GM21423 (cell line): ENCODE measurements around the gene TJP1.
"Not testable (repeated sequence)": the region's sequence is repeated elsewhere in the genome, so short reads cannot be mapped to it uniquely, and the experiment has no call there.

Experiments used
- ATAC-seq: cut with Tn5 transposase; IDR thresholded peaks from one replicate; pipeline ENCODE4 v1.9.1; 2021; ENCODE audit warnings: mild to moderate bottlenecking, moderate library complexity; ENCODE audit not compliant: unreplicated experiment

Gene TJP1

GRCh38 chr15:29800491-29801366 lies 21.5 kb downstream of the TJP1 start:
- ATAC-seq: no peak

- no peak for ATAC-seq
Measured at GRCh38 chr15:29799859-29800258, 22.4 kb downstream of the TJP1 start.

- ATAC-seq: no peak
Measured at GRCh38 chr15:29795610-29796009, 26.7 kb downstream of the TJP1 start.

- ATAC-seq: no peak
Measured at GRCh38 chr15:29792426-29793159, 29.7 kb downstream of the TJP1 start.

- no peak for ATAC-seq
Measured at GRCh38 chr15:29790607-29791006, 31.7 kb downstream of the TJP1 start.

DNA sequence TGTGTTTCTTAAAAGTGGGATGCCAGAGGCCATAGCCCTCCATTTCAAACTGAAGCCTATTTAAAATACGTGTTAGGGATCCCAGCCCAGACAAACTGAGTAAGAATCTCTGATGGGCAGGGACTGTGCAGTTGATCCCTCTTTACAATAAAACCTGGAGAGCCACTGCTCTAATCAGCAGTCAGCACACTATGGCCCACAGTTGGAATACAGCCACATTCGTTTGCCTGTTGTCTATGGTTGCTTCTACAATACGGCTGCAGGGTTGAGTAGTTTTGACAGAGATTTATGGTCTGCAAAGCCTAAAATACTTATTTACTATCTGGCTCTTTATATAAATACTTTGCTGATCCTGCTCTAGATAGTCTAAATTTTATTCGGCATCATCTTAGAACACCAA lies 32.4 kb downstream of the TJP1 start:
- ATAC-seq: no peak

GRCh38 chr15:29788433-29789034 lies 33.7 kb downstream of the TJP1 start:
- no peak for ATAC-seq

GRCh38 chr15:29787767-29788166 lies 34.5 kb downstream of the TJP1 start:
- no peak for ATAC-seq

DNA sequence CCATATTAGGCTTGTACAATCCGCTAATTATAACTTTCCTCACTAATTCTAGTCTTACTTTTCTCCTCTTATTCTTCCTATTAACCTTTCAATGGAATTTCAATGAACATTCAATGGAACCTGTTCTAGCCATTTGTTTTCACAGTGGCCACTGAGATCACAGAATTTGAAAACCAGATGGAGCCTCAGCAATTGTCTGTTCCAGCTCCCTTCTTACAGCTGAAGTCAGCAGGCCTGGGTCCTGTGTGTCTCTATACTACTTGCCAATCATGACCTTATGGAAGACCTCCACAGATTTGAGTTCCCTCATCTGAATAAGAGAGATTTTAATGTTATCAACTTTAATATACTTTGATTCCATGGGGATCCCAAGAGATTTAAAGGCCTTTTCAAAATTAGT lies 36.6 kb downstream of the TJP1 start:
- ATAC-seq: no peak

DNA sequence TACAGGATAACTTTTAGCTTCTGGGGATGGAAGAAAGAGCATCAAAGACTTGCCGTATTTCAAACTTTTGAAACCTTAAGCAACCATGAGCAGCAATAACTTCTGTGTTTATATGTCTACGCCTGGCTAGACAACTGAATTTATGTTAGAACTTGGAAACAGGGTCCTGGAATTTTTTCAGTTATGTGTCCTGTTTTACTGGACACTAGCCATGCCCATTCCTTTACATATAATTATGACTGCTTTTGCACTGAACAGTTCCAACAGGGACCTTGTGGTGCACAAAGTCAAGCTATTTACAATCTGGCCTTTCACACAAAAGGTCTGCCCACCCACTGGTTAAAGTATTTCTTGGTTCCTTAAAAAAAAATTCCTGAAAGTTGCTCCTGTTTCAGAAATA lies 37.1 kb downstream of the TJP1 start:
- no peak for ATAC-seq

DNA sequence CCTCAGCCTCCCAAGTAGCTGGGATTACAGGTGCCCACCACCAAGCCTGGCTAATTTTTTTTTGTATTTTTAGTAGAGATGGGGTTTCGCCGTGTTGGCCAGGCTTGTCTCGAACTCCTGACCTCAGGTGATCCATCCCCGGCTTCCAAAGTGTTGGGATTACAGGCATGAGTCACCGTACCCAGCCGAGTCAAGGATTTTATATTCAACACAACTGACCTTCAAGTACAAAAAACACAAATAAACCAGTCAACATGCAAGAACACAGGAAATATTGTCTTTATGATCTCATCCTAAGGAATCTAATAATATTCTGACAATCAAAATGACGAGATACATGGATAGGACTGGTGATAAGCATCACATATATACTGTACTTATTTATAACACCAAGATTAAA lies 37.9 kb downstream of the TJP1 start:
- ATAC-seq: no peak

DNA sequence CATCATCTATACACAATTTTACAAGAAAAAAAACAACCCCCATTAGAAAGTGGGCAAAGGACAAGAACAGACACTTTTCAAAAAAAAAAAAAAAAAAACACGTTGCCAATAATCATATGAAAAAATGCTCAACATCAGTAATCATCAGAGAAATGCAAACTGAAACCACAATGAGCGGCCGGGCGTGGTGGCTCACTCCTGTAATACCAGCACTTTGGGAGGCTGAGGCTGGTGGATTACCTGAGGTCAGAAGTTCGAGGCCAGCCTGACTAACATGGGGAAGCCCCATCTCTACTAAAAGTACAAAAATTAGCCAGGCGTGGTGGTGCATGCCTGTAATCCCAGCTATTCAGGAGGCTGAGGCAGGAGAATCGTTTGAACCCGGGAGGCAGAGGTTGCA lies 39.5 kb downstream of the TJP1 start:
- ATAC-seq: not testable (repeated sequence)

DNA sequence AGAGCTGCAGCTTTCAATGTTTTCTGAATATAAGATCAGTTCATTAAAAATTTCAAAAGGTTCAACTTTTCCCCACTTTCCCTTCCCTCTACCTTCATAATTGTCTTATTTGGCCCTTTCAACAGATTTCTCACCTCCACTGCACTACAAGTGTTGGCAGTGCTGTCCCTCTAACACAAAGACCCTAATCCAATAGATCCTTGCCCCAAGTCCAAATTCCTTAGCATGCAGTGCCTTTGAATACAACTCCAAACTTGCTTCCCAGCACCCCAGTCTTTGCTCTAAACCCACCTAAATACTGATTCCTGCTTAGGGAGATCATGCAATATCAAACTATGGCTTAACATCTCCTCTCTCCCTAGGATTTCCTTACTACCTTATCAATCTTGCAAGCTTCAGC lies 43.9 kb downstream of the TJP1 start:
- ATAC-seq: no peak

GRCh38 chr15:29776859-29777258 lies 45.4 kb downstream of the TJP1 start:
- no peak for ATAC-seq

DNA sequence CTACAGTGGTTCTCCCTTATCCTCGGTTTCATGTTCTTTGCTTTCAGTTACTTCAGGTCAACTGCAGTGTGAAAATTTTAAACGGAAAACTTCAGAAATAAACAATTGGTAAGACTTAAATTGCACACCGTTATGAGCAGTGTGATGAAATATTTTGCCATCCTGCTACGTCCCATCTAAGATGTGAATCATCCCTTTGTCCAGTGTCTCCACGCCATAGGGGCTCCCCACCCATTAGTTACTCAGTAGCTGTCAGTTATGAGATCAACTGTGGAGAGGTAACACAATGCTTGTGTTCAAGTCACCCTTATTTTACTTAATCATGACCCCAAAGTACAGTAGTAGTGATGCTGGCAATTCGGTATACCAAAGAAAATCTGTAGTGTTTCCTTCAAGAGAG lies 47.4 kb downstream of the TJP1 start:
- ATAC-seq: no peak

GRCh38 chr15:29773816-29774215 lies 48.5 kb downstream of the TJP1 start:
- ATAC-seq: no peak

GRCh38 chr15:29773000-29773399 lies 49.3 kb downstream of the TJP1 start:
- ATAC-seq: no peak

GRCh38 chr15:29770796-29771195 lies 51.5 kb downstream of the TJP1 start:
- ATAC-seq: no peak

- no peak for ATAC-seq
Measured at GRCh38 chr15:29765898-29766527, 56.3 kb downstream of the TJP1 start.

DNA sequence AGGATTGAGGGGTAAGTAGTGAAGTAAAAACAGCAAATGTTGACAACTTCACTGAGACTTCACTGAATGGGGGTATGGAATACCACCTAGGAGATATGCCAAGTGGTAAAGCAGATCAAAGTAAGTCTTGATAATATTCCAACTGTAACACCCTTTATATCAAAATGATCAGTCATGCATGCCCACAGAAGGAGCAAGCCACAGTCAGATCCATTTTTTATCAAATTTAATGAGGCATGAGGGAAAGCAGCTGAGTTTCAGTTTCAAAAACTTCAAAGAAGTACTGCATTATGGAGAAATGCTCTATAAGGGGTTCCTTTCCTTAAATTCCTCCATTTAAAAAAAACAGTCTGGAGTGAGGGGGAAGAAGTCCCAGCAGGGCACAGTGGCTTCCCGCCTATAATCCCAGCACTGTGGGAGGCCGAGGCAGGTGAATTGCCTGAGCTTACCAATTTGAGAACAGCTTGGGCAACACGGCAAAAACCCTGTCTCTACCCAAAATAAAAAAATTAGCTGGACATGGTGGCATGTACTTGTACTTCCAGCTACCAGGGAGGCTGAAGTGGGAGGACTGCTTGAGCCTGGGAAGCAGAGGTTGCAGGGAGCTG lies 56.9 kb downstream of the TJP1 start:
- ATAC-seq: no peak

DNA sequence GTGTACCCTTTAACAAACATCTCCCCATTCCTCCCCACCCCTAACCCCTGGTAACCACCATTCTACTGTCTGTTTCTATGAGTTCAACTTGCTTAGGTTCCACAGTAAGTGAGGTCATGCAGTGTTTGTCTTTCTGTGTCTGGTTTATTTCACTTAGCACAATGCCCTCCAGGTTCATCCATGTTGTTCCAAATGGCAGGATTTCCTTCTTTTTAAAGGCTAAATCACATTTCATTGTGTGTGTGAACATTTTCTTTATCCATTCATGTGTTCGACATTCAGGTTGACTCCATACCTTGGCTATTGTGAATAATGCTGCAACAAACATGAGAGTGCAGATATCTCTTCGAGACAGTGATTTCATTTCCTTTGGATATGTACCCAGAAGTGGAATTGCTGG lies 62.7 kb downstream of the TJP1 start:
- ATAC-seq: no peak
